Panc1 (cell line): ENCODE results near the gene MINDY4. TPM values are rescaled to one million over a fixed set of nuclear protein-coding genes. Genes with fewer than 3 reads are reported as not detected.

Experiments
- ATAC-seq: fragments of 200-7000 bp; cut with Tn5 transposase; 2 replicates; pipeline ENCODE4 v1.9.1; 2020; ENCODE audit warnings: mild to moderate bottlenecking, moderate library complexity
- BruUV-seq: library from RNA; stranded (reverse); fragments of 400-500 nt; replicated peaks from 2 replicates; lab custom pipeline; 2021; lab: Mats Ljungman, UMichigan
- CTCF ChIA-PET: fragments of 300-600 bp; sonication (Branson Sonifier 250); formaldehyde crosslinking; loops from one replicate; lab custom pipeline; 2022; ENCODE audit warnings: antibody characterized with exemption; lab: Charles Lee
- POLR2A ChIA-PET: fragments of 300-600 bp; sonication (Branson Sonifier 250); formaldehyde crosslinking; loops from one replicate; lab custom pipeline; 2022; ENCODE audit warnings: antibody characterized with exemption; lab: Charles Lee
- DNase-seq: peaks from one replicate; pipeline ENCODE4 v3.0.0-alpha.2; 2010; ENCODE audit warnings: low read depth, low spot score
- H3K27ac ChIP-seq: 2 replicates; pipeline ENCODE4 v1.5.1; 2011; ENCODE audit warnings: mild to moderate bottlenecking, low read length, inconsistent platforms
- H3K27me3 ChIP-seq: fragments of 200-500 bp; sonication (Bioruptor generic); 2 replicates; pipeline ENCODE4 v1.6.0; 2014; ENCODE audit warnings: low read length, inconsistent platforms; ENCODE audit not compliant: control insufficient read depth, insufficient read depth
- H3K36me3 ChIP-seq: fragments of 200-500 bp; sonication (Bioruptor generic); 2 replicates; pipeline ENCODE4 v1.5.1; 2014; ENCODE audit warnings: inconsistent platforms, mild to moderate bottlenecking, low read length, moderate library complexity; ENCODE audit not compliant: control insufficient read depth, insufficient read depth
- H3K4me1 ChIP-seq: 2 replicates; pipeline ENCODE4 v1.5.1; 2011; ENCODE audit warnings: inconsistent platforms, mild to moderate bottlenecking, low read length, moderate library complexity; ENCODE audit not compliant: control insufficient read depth, insufficient read depth
- H3K4me3 ChIP-seq, 2 experiments: 2 replicates each; pipeline ENCODE4 v1.5.1; 2011 to 2012; ENCODE audit warnings: low read depth in 2 of 2, low read length in 2 of 2, mild to moderate bottlenecking in 2 of 2, inconsistent platforms in 1 of 2, moderate library complexity in 1 of 2
- H3K9me3 ChIP-seq: fragments of 200-500 bp; sonication (Bioruptor generic); 2 replicates; pipeline ENCODE4 v1.5.1; 2014; ENCODE audit warnings: low read depth, mild to moderate bottlenecking, inconsistent platforms, low read length, moderate library complexity; ENCODE audit not compliant: control insufficient read depth, insufficient read depth
- CTCF ChIP-seq: fragments of 450-650 bp; IDR thresholded peaks from 2 replicates; pipeline ENCODE4 v1.5.1; 2017; ENCODE audit warnings: mild to moderate bottlenecking
- POLR2AphosphoS5 ChIP-seq: IDR thresholded peaks from 2 replicates; pipeline ENCODE4 v1.6.1; 2012; ENCODE audit warnings: mild to moderate bottlenecking, low read depth, low read length, moderate library complexity
- REST ChIP-seq, 2 experiments: IDR thresholded peaks; 2 replicates each; pipeline ENCODE4 v1.6.1; 2011 to 2012; ENCODE audit warnings: low read depth in 2 of 2, control low read depth in 1 of 2, low read length in 1 of 2, mild to moderate bottlenecking in 1 of 2, moderate library complexity in 1 of 2; ENCODE audit not compliant: insufficient read depth in 1 of 2
- SIN3A ChIP-seq: IDR thresholded peaks from 2 replicates; pipeline ENCODE4 v1.6.1; 2012; ENCODE audit warnings: low read depth, mild to moderate bottlenecking, low read length, moderate library complexity, borderline replicate concordance; ENCODE audit not compliant: insufficient read depth
- TCF7L2 ChIP-seq: IDR thresholded peaks from 2 replicates; pipeline ENCODE4 v1.6.1; 2011; ENCODE audit warnings: mild to moderate bottlenecking, low read depth, low read length, inconsistent platforms
- in situ Hi-C: cut with HindIII; loops from 2 replicates; pipeline ENCODE4 v1.10.0; 2016; ENCODE audit warnings: low sequenced_read_pairs, low pct_unique_long_range_greater_than_20kb
- intact Hi-C: fragments of 100-400 bp; cut with micrococcal nuclease; formaldehyde crosslinking; loops from one replicate; pipeline ENCODE4 v1.10.0; 2022; ENCODE audit not compliant: unreplicated experiment
- total RNA-seq: library from RNA; stranded (reverse); gene quantifications from one replicate; pipeline ENCODE4 v1.2.1, GENCODE V29; 2021; ENCODE audit not compliant: unreplicated experiment

Gene MINDY4
- total RNA-seq, 1 experiment from 2014 or later = 6.2 TPM

- H3K4me3 ChIP-seq = no peak overlapping the region
- H3K27ac ChIP-seq = no peak overlapping the region
- H3K4me1 ChIP-seq = no peaks in the 10 kb centered on the region
- no peaks in the 10 kb centered on the region for H3K36me3 ChIP-seq
- in situ Hi-C loops (no loop called here), intact Hi-C loops (no loop called here)
- POLR2A ChIA-PET = interaction anchor here (1.2 kb wide), 1 partner anchor 9 kb away, joined by 7 read pairs; no protein-coding TSS in a partner anchor
- TF ChIP-seq SIN3A = no peak
- no peak for TF ChIP-seq TCF7L2
- no peak for TF ChIP-seq POLR2AphosphoS5
- no peak for TF ChIP-seq REST (IDR thresholded peaks at IDR 0.05; ENCODE audit: insufficient read depth in 1 of 2, low read depth in 2 of 2, low read length in 1 of 2)
- TF ChIP-seq CTCF = no peak
- DNase-seq = no peak
- no peaks in the 10 kb centered on the region for H3K27me3 ChIP-seq
- CTCF ChIA-PET = no interaction called here
- no peaks in the 10 kb centered on the region for H3K9me3 ChIP-seq
- no peak for ATAC-seq
- BruUV-seq = no TSS peak
These were observed 57.4 kb downstream of the MINDY4 start for GRCh38 chr7:30828591-30828990.

- in situ Hi-C loops = no loop called here
- Histone ChIP-seq H3K9me3 (no peaks in the 10 kb centered on the region), H3K36me3 (no peaks in the 10 kb centered on the region), H3K4me1 (no peaks in the 10 kb centered on the region), H3K27me3 (no peaks in the 10 kb centered on the region), H3K27ac (no peak overlapping the region), H3K4me3 (no peak overlapping the region)
- DNase-seq (no peak), ATAC-seq (no peak)
- POLR2A ChIA-PET = interaction anchor here (1.2 kb wide), 1 partner anchor 10 kb away, joined by 7 read pairs; no protein-coding TSS in a partner anchor
- CTCF ChIA-PET = no interaction called here
- no TSS peak for BruUV-seq
- intact Hi-C loops = no loop called here
- TF ChIP-seq POLR2AphosphoS5 (no peak), SIN3A (no peak), CTCF (no peak), REST (IDR thresholded peaks at IDR 0.05; ENCODE audit: insufficient read depth in 1 of 2, low read depth in 2 of 2, low read length in 1 of 2) (no peak), TCF7L2 (no peak)
These were observed 58.3 kb downstream of the MINDY4 start for GRCh38 chr7:30829471-30829870.
